IMR-90 (cell line): ENCODE results near the gene SLAMF1. TPM values are rescaled to one million over a fixed set of nuclear protein-coding genes. Genes with fewer than 3 reads are reported as not detected.

Experiments used
- ATAC-seq: fragments of 200-7000 bp; cut with Tn5 transposase; 2 replicates; pipeline ENCODE4 v1.9.1; 2020; ENCODE audit warnings: low read depth, mild to moderate bottlenecking, moderate library complexity
- BruUV-seq: library from RNA; stranded (reverse); fragments of 400-500 nt; replicated peaks from 2 replicates; lab custom pipeline; 2021; lab: Mats Ljungman, UMichigan
- CTCF ChIA-PET: fragments of 300-600 bp; formaldehyde crosslinking; extraction: SDS; loops from one replicate; lab custom pipeline; 2021; ENCODE audit warnings: antibody characterized with exemption; lab: Yijun Ruan, JAX
- POLR2A ChIA-PET: fragments of 300-600 bp; sonication (Branson Sonifier 250); formaldehyde crosslinking; loops from one replicate; lab custom pipeline; 2022; ENCODE audit warnings: antibody characterized with exemption; ENCODE audit not compliant: unreplicated experiment; lab: Charles Lee
- DNase-seq: peaks from one replicate; pipeline ENCODE4 v3.0.0; 2013
- H2AFZ ChIP-seq: replicated peaks from 2 replicates; pipeline ENCODE3; 2013; ENCODE audit warnings: low read length, mild to moderate bottlenecking; ENCODE audit not compliant: poor library complexity
- H2AK5ac ChIP-seq: 2 replicates; pipeline ENCODE4 v1.6.1; 2013; ENCODE audit warnings: low read depth, low read length, inconsistent platforms
- H2AK9ac ChIP-seq: replicated peaks from 2 replicates; pipeline ENCODE3; 2013; ENCODE audit warnings: mild to moderate bottlenecking, low read depth, low read length, moderate library complexity; ENCODE audit not compliant: poor library complexity
- H2BK120ac ChIP-seq: 2 replicates; pipeline ENCODE4 v1.6.1; 2013; ENCODE audit warnings: low read depth, low read length, inconsistent platforms
- H2BK15ac ChIP-seq: 3 replicates; pipeline ENCODE4 v1.6.1; 2013; ENCODE audit warnings: low read depth, low read length, inconsistent platforms
- H2BK20ac ChIP-seq: 2 replicates; pipeline ENCODE4 v1.6.1; 2013; ENCODE audit warnings: low read depth, mild to moderate bottlenecking, inconsistent platforms, low read length, moderate library complexity
- H2BK5ac ChIP-seq: 2 replicates; pipeline ENCODE4 v1.6.1; 2013; ENCODE audit warnings: mild to moderate bottlenecking, low read depth, low read length, inconsistent platforms; ENCODE audit not compliant: poor library complexity, severe bottlenecking
- H3K14ac ChIP-seq: replicated peaks from 2 replicates; pipeline ENCODE4 v1.6.1; 2013; ENCODE audit warnings: low read depth, low read length, inconsistent platforms
- H3K18ac ChIP-seq: 2 replicates; pipeline ENCODE4 v1.6.1; 2013; ENCODE audit warnings: low read depth, low read length, control low read depth
- H3K23ac ChIP-seq: 2 replicates; pipeline ENCODE4 v1.6.1; 2013; ENCODE audit warnings: low read depth, low read length, inconsistent platforms
- H3K27ac ChIP-seq: 2 replicates; pipeline ENCODE4 v1.5.1; 2013; ENCODE audit warnings: mild to moderate bottlenecking, control low read depth, low read length; ENCODE audit not compliant: insufficient read depth
- H3K27me3 ChIP-seq: 2 replicates; pipeline ENCODE4 v1.6.1; 2013; ENCODE audit warnings: low read length; ENCODE audit not compliant: control insufficient read depth, insufficient read depth
- H3K36me3 ChIP-seq: 2 replicates; pipeline ENCODE4 v1.6.1; 2013; ENCODE audit warnings: low read length, mixed read lengths; ENCODE audit not compliant: control insufficient read depth, insufficient read depth
- H3K4ac ChIP-seq: 2 replicates; pipeline ENCODE4 v1.6.1; 2013; ENCODE audit warnings: low read depth, low read length, inconsistent platforms
- H3K4me1 ChIP-seq: 2 replicates; pipeline ENCODE4 v1.6.1; 2013; ENCODE audit warnings: low read length, mixed read lengths; ENCODE audit not compliant: control insufficient read depth, insufficient read depth
- H3K4me2 ChIP-seq: 2 replicates; pipeline ENCODE4 v1.6.1; 2013; ENCODE audit warnings: low read depth, mild to moderate bottlenecking, control low read depth, low read length, moderate library complexity
- H3K4me3 ChIP-seq: 2 replicates; pipeline ENCODE4 v1.5.1; 2013; ENCODE audit warnings: low read depth, mild to moderate bottlenecking, control low read depth, low read length, moderate library complexity; ENCODE audit not compliant: insufficient read depth
- H3K56ac ChIP-seq: 2 replicates; pipeline ENCODE4 v1.6.1; 2013; ENCODE audit warnings: low read length, inconsistent platforms; ENCODE audit not compliant: insufficient read depth; ENCODE audit errors: extremely low read depth
- H3K79me1 ChIP-seq, 2 experiments: 2 replicates each; pipeline ENCODE4 v1.6.1; 2013; ENCODE audit warnings: low read length in 2 of 2, inconsistent platforms in 1 of 2, low read depth in 1 of 2
- H3K9ac ChIP-seq: 2 replicates; pipeline ENCODE4 v1.6.1; 2013; ENCODE audit warnings: low read depth, low read length, control low read depth
- H3K9me1 ChIP-seq: 2 replicates; pipeline ENCODE4 v1.6.1; 2013; ENCODE audit warnings: low read length, inconsistent platforms; ENCODE audit not compliant: insufficient read depth
- H3K9me3 ChIP-seq: 2 replicates; pipeline ENCODE4 v1.6.1; 2013; ENCODE audit warnings: low read length; ENCODE audit not compliant: control insufficient read depth, insufficient read depth
- H4K20me1 ChIP-seq: 2 replicates; pipeline ENCODE4 v1.6.1; 2013; ENCODE audit warnings: low read length, inconsistent platforms; ENCODE audit not compliant: insufficient read depth
- H4K5ac ChIP-seq: 2 replicates; pipeline ENCODE4 v1.6.1; 2013; ENCODE audit warnings: mild to moderate bottlenecking, low read depth, low read length, control low read depth
- H4K8ac ChIP-seq, 2 experiments: 2 replicates each; pipeline ENCODE4 v1.6.1; 2013; ENCODE audit warnings: low read depth in 2 of 2, low read length in 2 of 2, control low read depth in 1 of 2, inconsistent platforms in 1 of 2
- H4K91ac ChIP-seq: 2 replicates; pipeline ENCODE4 v1.6.1; 2013; ENCODE audit warnings: low read depth, low read length, inconsistent platforms; ENCODE audit not compliant: insufficient read depth
- BHLHE40 ChIP-seq: fragments of 150-350 bp; IDR thresholded peaks from 2 replicates; pipeline ENCODE4 v1.6.1; 2016; ENCODE audit warnings: mild to moderate bottlenecking, low read depth, low read length
- CEBPB ChIP-seq: IDR thresholded peaks from 2 replicates; pipeline ENCODE4 v1.6.1; 2012; ENCODE audit warnings: low read depth, low read length, improper control_type of control experiment
- CHD1 ChIP-seq: IDR thresholded peaks from 2 replicates; pipeline ENCODE4 v1.6.1; 2012; ENCODE audit warnings: low read depth, low read length, improper control_type of control experiment
- CTCF ChIP-seq: conservative IDR thresholded peaks from 2 replicates; pipeline ENCODE4 v1.5.1; 2012; ENCODE audit warnings: mild to moderate bottlenecking, low read depth, low read length, improper control_type of control experiment
- MAFK ChIP-seq: IDR thresholded peaks from 2 replicates; pipeline ENCODE4 v1.6.1; 2012; ENCODE audit warnings: low read depth, low read length, improper control_type of control experiment
- MXI1 ChIP-seq: IDR thresholded peaks from 2 replicates; pipeline ENCODE4 v1.6.1; 2012; ENCODE audit warnings: low read depth, mild to moderate bottlenecking, low read length, moderate library complexity, borderline replicate concordance
- POLR2A ChIP-seq: IDR thresholded peaks from 2 replicates; pipeline ENCODE4 v1.6.1; 2012; ENCODE audit warnings: mild to moderate bottlenecking, low read depth, low read length
- RAD21 ChIP-seq: IDR thresholded peaks from 2 replicates; pipeline ENCODE4 v1.6.1; 2012; ENCODE audit warnings: low read length, improper control_type of control experiment
- RCOR1 ChIP-seq: IDR thresholded peaks from 2 replicates; pipeline ENCODE4 v1.6.1; 2012; ENCODE audit warnings: mild to moderate bottlenecking, low read length, improper control_type of control experiment; ENCODE audit not compliant: insufficient replicate concordance
- RFX5 ChIP-seq: IDR thresholded peaks from 2 replicates; pipeline ENCODE4 v1.8.0; 2012; ENCODE audit warnings: low read depth, mild to moderate bottlenecking, low read length, moderate library complexity
- SMC3 ChIP-seq: fragments of 150-350 bp; IDR thresholded peaks from 2 replicates; pipeline ENCODE4 v1.6.1; 2016; ENCODE audit warnings: low read depth, mild to moderate bottlenecking, antibody characterized with exemption, low read length, moderate library complexity
- USF2 ChIP-seq: fragments of 150-350 bp; IDR thresholded peaks from 2 replicates; pipeline ENCODE4 v1.6.1; 2017; ENCODE audit warnings: mild to moderate bottlenecking, antibody characterized with exemption, low read length, low read depth
- WGBS, 2 experiments: methylation state at CpG; one replicate each; pipeline versions ENCODE4 v1.1.5 to v1.1.7; 2013; ENCODE audit warnings: missing lambda C conversion rate in 2 of 2; ENCODE audit not compliant: insufficient read length in 1 of 2; ENCODE audit errors: extremely low coverage in 2 of 2; 5-methylcytosine and 5-hydroxymethylcytosine counted together
- dilution Hi-C: fragments of 300-500 bp; cut with HindIII; formaldehyde crosslinking; loops from one replicate; pipeline ENCODE4 v1.14.3; 2018; ENCODE audit warnings: low sequenced_read_pairs; ENCODE audit not compliant: unreplicated experiment
- in situ Hi-C: fragments of 300-500 bp; cut with MboI; formaldehyde crosslinking; loops from 3 replicates; pipeline ENCODE4 v1.14.3; 2019; ENCODE audit warnings: low sequenced_read_pairs, inconsistent platforms, mixed read lengths
- intact Hi-C: fragments of 100-400 bp; cut with micrococcal nuclease; formaldehyde crosslinking; loops from 2 replicates; pipeline ENCODE4 v1.10.0; 2022
- polyA plus RNA-seq, 3 experiments: library from polyadenylated mRNA; depleted of rRNA; stranded (reverse); fragments of >200 nt; gene quantifications; 2 replicates each; pipeline ENCODE4 v1.2.3, GENCODE V29; 2012; ENCODE audit warnings: low replicate concordance in 1 of 3
- total RNA-seq: library from RNA; depleted of rRNA; stranded (reverse); fragments of >200 nt; gene quantifications from 2 replicates; pipeline ENCODE4 v1.2.3, GENCODE V29; 2012
- TF ChIP-seq, protein P1 (sequence below): fragments of 150-350 bp; IDR thresholded peaks from 2 replicates; pipeline ENCODE4 v1.6.1; 2016; ENCODE audit warnings: low read depth, mild to moderate bottlenecking, low read length, moderate library complexity, borderline replicate concordance

The SLAMF1 gene
- total and polyA plus RNA-seq, 2 of the 4 experiments (the other 2 are of a cell fraction): not detected

DNA sequence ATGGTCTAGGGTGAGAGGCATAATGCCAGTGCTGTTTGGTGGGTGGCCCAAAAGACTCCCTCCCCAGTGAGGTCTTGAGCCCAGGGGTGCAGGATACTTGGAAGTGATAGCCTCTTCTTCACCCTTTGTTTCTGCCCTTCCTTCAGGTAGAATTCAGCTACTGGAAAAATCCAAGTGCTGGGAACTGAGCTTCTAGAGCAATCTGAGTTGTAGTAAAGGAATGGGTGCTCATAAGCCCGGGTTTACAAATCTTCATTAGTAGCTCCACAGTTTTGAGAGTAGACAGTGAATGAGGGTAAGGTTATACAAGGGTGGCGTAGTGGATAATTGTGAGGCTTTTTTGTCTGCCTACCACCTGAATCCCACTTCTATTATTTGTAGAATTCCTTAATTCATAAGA is 38.3 kb downstream of the SLAMF1 start:
- Histone ChIP-seq H2AK5ac (no peak overlapping the region), H2BK120ac (no peak overlapping the region), H3K18ac (no peak overlapping the region), H2AK9ac (no peak overlapping the region), H3K9ac (no peak overlapping the region), H2BK15ac (no peak overlapping the region), H4K5ac (no peak overlapping the region), H3K9me3 (no peaks in the 10 kb centered on the region), H3K14ac (no peak overlapping the region), H3K27ac (no peak overlapping the region), H3K4me2 (no peak overlapping the region), H3K79me1 (no peaks in the 10 kb centered on the region), H3K27me3 (no peaks in the 10 kb centered on the region; the same call in 1 of the 2 replicates), H3K56ac (no peak overlapping the region), H2BK5ac (no peak overlapping the region), H3K23ac (no peak overlapping the region), H3K4me1 (no peaks in the 10 kb centered on the region), H2BK20ac (no peak overlapping the region), H4K20me1 (no peaks in the 10 kb centered on the region), H4K91ac (no peak overlapping the region), H3K36me3 (no peaks in the 10 kb centered on the region), H4K8ac (no peak overlapping the region), H3K9me1 (no peaks in the 10 kb centered on the region), H3K4me3 (no peak overlapping the region), H2AFZ (no peak overlapping the region), H3K4ac (no peak overlapping the region)
- in situ Hi-C loops: loop anchor here (5.0 to 25.0 kb wide), 2 partner anchors 181 to 421 kb away; partner anchors contain the start of gene CASQ1
- ChIA-PET CTCF (no interaction called here), POLR2A (no interaction called here)
- no CpG with 5 or more reads among the region's 2 CpGs for WGBS, 2 experiments
- ATAC-seq: no peak
- BruUV-seq: no TSS peak
- intact Hi-C loops: no loop called here
- TF ChIP-seq SMC3 (no peak), RAD21 (no peak), BHLHE40 (no peak), CHD1 (no peak), MAFK (no peak), CTCF (no peak), CEBPB (no peak), RFX5 (no peak), RCOR1 (no peak), USF2 (no peak), POLR2A (no peak), MXI1 (no peak)
- TF ChIP-seq, protein P1, sequence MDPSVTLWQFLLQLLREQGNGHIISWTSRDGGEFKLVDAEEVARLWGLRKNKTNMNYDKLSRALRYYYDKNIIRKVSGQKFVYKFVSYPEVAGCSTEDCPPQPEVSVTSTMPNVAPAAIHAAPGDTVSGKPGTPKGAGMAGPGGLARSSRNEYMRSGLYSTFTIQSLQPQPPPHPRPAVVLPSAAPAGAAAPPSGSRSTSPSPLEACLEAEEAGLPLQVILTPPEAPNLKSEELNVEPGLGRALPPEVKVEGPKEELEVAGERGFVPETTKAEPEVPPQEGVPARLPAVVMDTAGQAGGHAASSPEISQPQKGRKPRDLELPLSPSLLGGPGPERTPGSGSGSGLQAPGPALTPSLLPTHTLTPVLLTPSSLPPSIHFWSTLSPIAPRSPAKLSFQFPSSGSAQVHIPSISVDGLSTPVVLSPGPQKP: no peak
- no peak for DNase-seq
- dilution Hi-C loops: no loop called here
